Activated CD4-positive, alpha-beta T cell treated with anti-CD3 and anti-CD28 coated beads for 48 hours (primary cell): ENCODE data around the gene ZFYVE21.
"Not testable (repeated sequence)": the region's sequence is repeated elsewhere in the genome, so short reads cannot be mapped to it uniquely, and the experiment has no call there.

ENCODE experiments used
- DNase-seq: peaks from one replicate; pipeline ENCODE4 v3.0.0-alpha.2; 2020

The ZFYVE21 gene

GRCh38 chr14:103772078-103772712 lies 56.6 kb downstream of the ZFYVE21 start:
- no peak for DNase-seq

DNA sequence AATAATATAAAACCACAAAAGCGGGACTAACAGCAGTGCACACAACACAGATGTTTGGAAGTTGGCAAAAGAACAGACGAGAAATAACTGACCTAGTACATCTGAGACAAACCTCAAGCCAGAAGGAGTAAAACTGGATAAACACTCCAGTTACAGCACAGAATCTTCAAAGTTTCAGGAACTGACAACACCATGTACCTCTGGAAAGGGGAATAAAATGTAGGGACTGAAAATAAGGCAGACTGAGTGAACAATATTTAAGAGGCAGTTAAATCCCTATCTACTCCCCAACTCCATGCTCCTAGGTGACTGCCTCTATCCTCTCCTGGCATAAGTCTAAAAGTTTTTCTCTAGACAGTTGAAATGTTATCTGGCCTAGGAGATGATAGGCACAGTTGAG lies 57.9 kb downstream of the ZFYVE21 start:
- no peak for DNase-seq

GRCh38 chr14:103775506-103775905 lies 59.9 kb downstream of the ZFYVE21 start:
- no peak for DNase-seq

DNA sequence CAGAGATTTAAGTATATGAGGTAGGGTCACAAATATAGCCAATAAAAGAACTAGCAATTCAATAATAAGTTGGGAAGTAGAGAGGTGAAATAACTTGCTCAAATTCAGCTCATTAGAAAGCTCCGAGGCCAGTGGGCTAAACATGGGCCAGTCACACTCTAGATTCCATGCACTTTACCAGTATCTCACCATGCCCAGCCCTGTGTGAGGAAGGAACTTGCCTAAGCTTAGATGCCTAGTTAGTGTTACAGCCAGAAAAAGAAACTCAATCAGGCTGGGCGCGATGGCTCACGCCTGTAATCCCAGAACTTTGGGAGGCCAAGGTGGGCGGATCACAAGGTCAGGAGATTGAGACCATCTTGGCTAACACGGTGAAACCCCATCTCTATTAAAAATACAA lies 60.7 kb downstream of the ZFYVE21 start:
- not testable (repeated sequence) for DNase-seq

DNA sequence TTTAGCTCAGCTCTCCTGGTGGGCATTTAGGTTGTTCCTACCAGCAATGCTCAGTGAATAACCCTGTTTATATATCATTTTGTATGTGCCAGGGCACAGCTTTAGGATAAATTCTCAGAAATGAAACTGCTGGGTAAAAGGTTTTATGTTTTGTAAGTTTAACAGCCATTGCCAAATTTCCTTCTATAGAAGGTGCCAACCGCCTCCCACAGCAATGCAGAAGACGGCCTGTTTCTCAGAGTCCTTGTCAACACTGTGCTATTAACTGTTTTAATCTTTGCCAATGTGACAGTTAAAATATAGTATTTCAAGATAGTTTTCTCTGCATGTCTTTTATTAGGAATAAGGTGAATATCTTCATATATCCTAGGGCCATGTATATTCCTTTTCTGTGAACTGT lies 66.8 kb downstream of the ZFYVE21 start:
- no peak for DNase-seq
